Endothelial cell of umbilical vein (primary cell): Measurements from ENCODE around the gene CCDC60. TPM values are rescaled to one million over a fixed set of nuclear protein-coding genes. Genes with fewer than 3 reads are reported as not detected.

Source experiments
- BruUV-seq: library from RNA; stranded (reverse); fragments of 400-500 nt; replicated peaks from 2 replicates; lab custom pipeline; 2021; lab: Mats Ljungman, UMichigan
- CTCF ChIA-PET: fragments of 300-600, 350-600 bp; sonication (Branson Sonifier 250); formaldehyde crosslinking; loops from one replicate; lab custom pipeline; 2021; ENCODE audit warnings: antibody characterized with exemption, inconsistent platforms; lab: Charles Lee
- POLR2A ChIA-PET: fragments of 300-600, 350-600 bp; sonication (Branson Sonifier 250); formaldehyde crosslinking; loops from one replicate; lab custom pipeline; 2021; ENCODE audit warnings: antibody characterized with exemption, inconsistent platforms; lab: Charles Lee
- DNase-seq: peaks from one replicate; pipeline ENCODE4 v3.0.0-alpha.2; 2011; ENCODE audit warnings: low read depth, low spot score
- FAIRE-seq: peaks from 2 replicates; lab custom pipeline; 2011; peaks lifted over from hg19 to GRCh38; lab: Jason Lieb, UNC
- H2AFZ ChIP-seq: 2 replicates; pipeline ENCODE4 v1.6.0; 2012; ENCODE audit warnings: low read depth, low read length, control low read depth, inconsistent platforms
- H3K27ac ChIP-seq: 2 replicates; pipeline ENCODE4 v1.5.1; 2011; ENCODE audit warnings: low read depth, mild to moderate bottlenecking, control low read depth, low read length, moderate library complexity; ENCODE audit not compliant: insufficient read depth
- H3K27me3 ChIP-seq, 2 experiments: 2 replicates each; pipeline versions ENCODE4 v1.6.0 to v1.6.1; 2011; ENCODE audit warnings: low read length in 2 of 2, mixed read lengths in 1 of 2; ENCODE audit not compliant: control insufficient read depth in 2 of 2, insufficient read depth in 2 of 2
- H3K36me3 ChIP-seq, 2 experiments: 2 replicates in 1 of 2; 3 replicates in 1 of 2; pipeline ENCODE4 v1.5.1; 2011; ENCODE audit warnings: low read length in 2 of 2, mild to moderate bottlenecking in 1 of 2, moderate library complexity in 1 of 2; ENCODE audit not compliant: control insufficient read depth in 2 of 2, insufficient read depth in 2 of 2; ENCODE audit errors: extremely low read depth in 1 of 2
- H3K4me1 ChIP-seq: 3 replicates; pipeline ENCODE4 v1.5.1; 2011; ENCODE audit warnings: mild to moderate bottlenecking, low read length; ENCODE audit not compliant: control insufficient read depth, insufficient read depth; ENCODE audit errors: extremely low read depth
- H3K4me2 ChIP-seq: 2 replicates; pipeline ENCODE4 v1.6.1; 2011; ENCODE audit warnings: low read length, control low read depth, mixed read lengths; ENCODE audit not compliant: insufficient read depth
- H3K4me3 ChIP-seq, 3 experiments: fragments of 200-600 bp in 1 of 3; sonication (generic), shearing (Covaris generic) in 1 of 3; replicated peaks in 1 of 3; 2 replicates each; pipeline ENCODE4 v1.5.1; 2011 to 2016; ENCODE audit warnings: control low read depth in 3 of 3, low read length in 3 of 3, mild to moderate bottlenecking in 2 of 3, inconsistent platforms in 1 of 3, low read depth in 1 of 3, moderate library complexity in 1 of 3; ENCODE audit not compliant: insufficient read depth in 1 of 3
- H3K79me2 ChIP-seq: 2 replicates; pipeline ENCODE4 v1.6.0; 2012; ENCODE audit warnings: low read length, inconsistent platforms; ENCODE audit not compliant: control insufficient read depth, insufficient read depth
- H3K9ac ChIP-seq: replicated peaks from 2 replicates; pipeline ENCODE3; 2011; ENCODE audit warnings: low read length, control low read depth; ENCODE audit not compliant: insufficient read depth; ENCODE audit errors: extremely low read depth
- H3K9me1 ChIP-seq: replicated peaks from 3 replicates; pipeline ENCODE4 v1.6.0; 2011; ENCODE audit warnings: mild to moderate bottlenecking, low read length; ENCODE audit not compliant: control insufficient read depth, insufficient read depth; ENCODE audit errors: extremely low read depth
- H3K9me3 ChIP-seq: replicated peaks from 2 replicates; pipeline ENCODE4 v1.5.1; 2012; ENCODE audit warnings: low read length, inconsistent platforms; ENCODE audit not compliant: control insufficient read depth, insufficient read depth
- H4K20me1 ChIP-seq: replicated peaks from 2 replicates; pipeline ENCODE3; 2011; ENCODE audit warnings: mild to moderate bottlenecking, low read length; ENCODE audit not compliant: control insufficient read depth, insufficient read depth; ENCODE audit errors: extremely low read depth
- CTCF ChIP-seq, 2 donors: IDR thresholded peaks; 1 replicate in 1 of 2; 2 replicates in 1 of 2; pipeline ENCODE4 v1.5.1; 2011; ENCODE audit warnings: low read length in 2 of 2, mild to moderate bottlenecking in 2 of 2, moderate library complexity in 2 of 2, control low read depth in 1 of 2, inconsistent platforms in 1 of 2, low read depth in 1 of 2; ENCODE audit not compliant: insufficient read depth in 1 of 2; ENCODE audit errors: extremely low read depth in 1 of 2
- EZH2 ChIP-seq: IDR thresholded peaks from 2 replicates; pipeline ENCODE4 v1.6.1; 2012; ENCODE audit warnings: borderline replicate concordance, low read depth, mild to moderate bottlenecking, moderate library complexity, low read length, inconsistent platforms; ENCODE audit not compliant: severe bottlenecking
- FOS ChIP-seq: IDR thresholded peaks from 2 replicates; pipeline ENCODE4 v1.6.1; 2011; ENCODE audit warnings: mild to moderate bottlenecking, low read length, moderate library complexity, borderline replicate concordance; ENCODE audit not compliant: insufficient read depth
- GATA2 ChIP-seq: IDR thresholded peaks from 2 replicates; pipeline ENCODE4 v1.7.0; 2011; ENCODE audit warnings: low read depth, mild to moderate bottlenecking, moderate library complexity, mixed read lengths, low read length; ENCODE audit not compliant: insufficient read length, insufficient read depth
- JUN ChIP-seq: IDR thresholded peaks from 2 replicates; pipeline ENCODE4 v1.6.1; 2011; ENCODE audit warnings: borderline replicate concordance, low read depth; ENCODE audit not compliant: insufficient read length, insufficient read depth
- MAX ChIP-seq: IDR thresholded peaks from 2 replicates; pipeline ENCODE4 v1.6.1; 2011; ENCODE audit not compliant: insufficient read depth, insufficient read length
- MYC ChIP-seq: IDR thresholded peaks from one replicate; pipeline ENCODE4 v1.6.1; 2011; ENCODE audit warnings: mild to moderate bottlenecking, low read depth, low read length
- POLR2A ChIP-seq: IDR thresholded peaks from 2 replicates; pipeline ENCODE4 v1.6.1; 2012; ENCODE audit warnings: low read depth, mild to moderate bottlenecking, control low read depth, low read length
- POLR2AphosphoS5 ChIP-seq: IDR thresholded peaks from 2 replicates; pipeline ENCODE4 v1.6.1; 2012; ENCODE audit warnings: low read depth, mild to moderate bottlenecking, control low read depth, low read length, moderate library complexity; ENCODE audit not compliant: insufficient read depth
- dilution Hi-C: fragments of 300-500 bp; cut with MboI; formaldehyde crosslinking; loops from one replicate; pipeline ENCODE4 v1.15.0; 2019; ENCODE audit warnings: low sequenced_read_pairs; ENCODE audit not compliant: extremely low pct_ligation_motif_present
- intact Hi-C: fragments of 100-400 bp; cut with micrococcal nuclease; formaldehyde crosslinking; loops from one replicate; pipeline ENCODE4 v1.10.0; 2022
- polyA plus RNA-seq, 4 experiments: library from polyadenylated mRNA; depleted of rRNA in 3 of 4; stranded (reverse) in 3 of 4; unstranded in 1 of 4; fragments of >200 nt; gene quantifications; 2 replicates each; pipeline versions ENCODE4 v1.2.1 to v1.2.3, GENCODE V29; 2011 to 2012; ENCODE audit warnings: missing spikeins in 1 of 4
- total RNA-seq: library from RNA; stranded (reverse); gene quantifications from 2 replicates; pipeline ENCODE4 v1.2.3, GENCODE V29; 2021

CCDC60 gene
- total and polyA plus RNA-seq, 2 donors (not counting 3 experiments of a cell fraction or from before 2014, with no cell fraction given): not detected

GRCh38 chr12:119375883-119376190 lies 41.3 kb downstream of the CCDC60 start:
- H3K27me3 ChIP-seq: no peaks in the 10 kb centered on the region
- no peak overlapping the region for H3K4me3 ChIP-seq
- ChIA-PET CTCF (no interaction called here), POLR2A (no interaction called here)
- H3K9me3 ChIP-seq: no peaks in the 10 kb centered on the region
- H2AFZ ChIP-seq: no peak overlapping the region
- BruUV-seq: no TSS peak
- no peaks in the 10 kb centered on the region for H3K79me2 ChIP-seq
- TF ChIP-seq MYC (no peak), FOS (no peak), EZH2 (no peak), POLR2A (no peak), JUN (no peak), POLR2AphosphoS5 (no peak), MAX (no peak), GATA2 (no peak), CTCF (IDR thresholded peaks at IDR 0.05; ENCODE audit: extremely low read depth in 1 of 2, insufficient read depth in 1 of 2, low read depth in 1 of 2, low read length in 2 of 2) (no peak)
- no peaks in the 10 kb centered on the region for H4K20me1 ChIP-seq
- dilution Hi-C loops (no loop called here), intact Hi-C loops (no loop called here)
- no peak overlapping the region for H3K9ac ChIP-seq
- no peak for DNase-seq
- no peaks in the 10 kb centered on the region for H3K4me1 ChIP-seq
- H3K9me1 ChIP-seq: no peaks in the 10 kb centered on the region
- no peak overlapping the region for H3K4me2 ChIP-seq
- FAIRE-seq: no peak
- no peaks in the 10 kb centered on the region for H3K36me3 ChIP-seq
- no peak overlapping the region for H3K27ac ChIP-seq
